DMS79 treated with DMSO at 0.1 percent for 48 hours (cell line): ENCODE measurements around the gene MYO1G.
"Not testable (repeated sequence)": the region's sequence is repeated elsewhere in the genome, so short reads cannot be mapped to it uniquely, and the experiment has no call there.

Experiments
- DNase-seq: peaks from one replicate; lab custom pipeline; 2025; lab: John Stamatoyannopoulos, UW

Gene MYO1G

DNA sequence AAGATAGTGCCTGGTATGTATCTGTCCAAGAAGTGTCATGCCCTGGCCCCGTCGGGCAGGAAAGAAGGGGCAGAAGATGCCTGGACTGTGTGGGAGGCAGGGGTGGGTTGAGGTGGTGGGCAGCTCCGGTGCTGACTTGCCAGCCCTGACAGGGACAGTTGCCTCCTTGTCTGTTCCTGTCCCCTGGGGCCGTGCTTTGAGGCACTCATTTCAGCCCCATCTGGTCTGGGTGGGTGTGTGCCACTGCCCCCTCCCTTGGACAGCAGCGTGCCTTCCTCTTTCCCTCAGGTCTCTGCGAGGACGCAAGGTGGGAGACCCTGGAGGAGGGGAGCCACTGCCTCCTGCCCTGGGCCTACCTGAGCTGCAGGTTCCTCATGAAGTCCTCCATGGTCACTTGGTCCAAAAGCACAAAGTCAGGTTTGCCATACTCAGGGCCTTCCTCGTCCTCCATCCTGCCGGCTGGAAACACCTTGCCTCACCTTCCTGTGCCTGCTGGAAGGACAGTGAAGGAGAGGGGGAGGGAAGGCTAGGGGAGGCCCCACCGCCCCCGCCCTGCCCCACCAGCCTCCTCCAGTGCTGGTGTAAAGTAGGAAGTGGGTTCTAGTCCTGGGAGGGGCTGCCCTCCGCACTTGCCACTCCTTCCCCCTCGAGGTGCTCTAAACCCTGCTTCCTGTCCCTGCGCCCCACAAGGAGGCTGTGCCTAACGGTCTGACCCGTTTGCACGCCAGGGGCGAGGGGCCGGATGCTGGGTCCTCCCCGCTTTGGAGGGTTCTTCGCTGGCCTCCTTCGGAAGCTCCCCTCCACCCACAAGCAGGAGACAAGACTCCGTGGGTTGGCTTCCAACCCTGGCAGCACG, at the start of gene MYO1G:
Gene MYO1G, minus strand, starts transcription at position 505 of the 856 bp plus-strand sequence. Its CDS starts 54 bp downstream, at position 451.
- DNase-seq: no peak

DNA sequence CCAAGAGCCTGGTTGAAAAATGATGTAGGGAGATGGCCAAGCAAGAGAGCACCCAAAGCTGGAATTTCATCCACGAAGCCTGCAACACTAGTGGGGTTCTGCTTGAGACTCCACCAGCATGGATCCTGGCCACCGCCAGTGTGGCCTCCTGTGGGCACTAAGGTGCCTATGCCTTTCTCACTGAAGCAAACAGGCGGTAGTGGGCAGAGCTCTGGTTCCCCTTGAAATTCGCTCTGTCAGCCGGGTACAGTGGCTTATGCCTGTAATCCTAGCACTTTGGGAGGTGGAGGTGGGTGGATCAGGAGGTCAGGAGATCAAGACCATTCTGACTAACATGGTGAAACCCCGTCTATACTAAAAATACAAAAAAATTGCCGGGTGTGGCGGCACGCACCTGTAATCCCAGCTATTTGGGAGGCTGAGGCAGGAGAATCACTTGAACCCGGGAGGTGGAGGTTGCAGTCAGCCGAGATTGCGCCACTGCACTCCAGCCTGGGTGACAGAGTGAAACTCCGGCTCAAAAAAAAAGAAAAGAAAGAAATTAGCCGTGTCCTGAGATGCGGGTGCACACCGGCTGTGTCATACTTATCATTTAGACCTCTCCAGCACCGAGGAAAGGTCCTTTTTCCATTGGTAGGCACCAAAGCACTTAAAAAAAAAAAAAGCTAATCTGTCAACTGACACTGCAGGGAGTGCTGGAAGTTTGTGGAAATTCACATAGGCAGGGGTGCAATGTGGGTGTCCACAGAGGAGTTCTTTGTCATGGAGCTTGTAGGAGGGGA, 49.5 kb upstream of the MYO1G start:
- no peak for DNase-seq

DNA sequence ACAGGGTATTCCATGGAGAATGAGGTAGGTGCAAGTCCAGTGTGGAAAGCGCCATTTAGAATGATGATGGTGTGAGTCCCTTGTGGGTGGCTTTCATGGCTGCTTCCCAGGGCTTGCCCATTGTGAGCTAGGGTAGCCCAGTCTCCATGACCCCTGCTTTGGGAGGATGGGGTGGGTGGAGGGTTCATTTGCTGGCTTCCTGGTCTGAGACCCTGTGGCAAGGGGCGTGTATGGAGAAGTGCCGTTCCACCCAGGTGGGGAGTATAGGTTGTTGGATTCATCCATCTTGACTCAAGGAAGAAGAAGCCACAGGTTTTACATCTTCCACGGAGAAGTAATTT, 48.9 kb upstream of the MYO1G start:
- no peak for DNase-seq

DNA sequence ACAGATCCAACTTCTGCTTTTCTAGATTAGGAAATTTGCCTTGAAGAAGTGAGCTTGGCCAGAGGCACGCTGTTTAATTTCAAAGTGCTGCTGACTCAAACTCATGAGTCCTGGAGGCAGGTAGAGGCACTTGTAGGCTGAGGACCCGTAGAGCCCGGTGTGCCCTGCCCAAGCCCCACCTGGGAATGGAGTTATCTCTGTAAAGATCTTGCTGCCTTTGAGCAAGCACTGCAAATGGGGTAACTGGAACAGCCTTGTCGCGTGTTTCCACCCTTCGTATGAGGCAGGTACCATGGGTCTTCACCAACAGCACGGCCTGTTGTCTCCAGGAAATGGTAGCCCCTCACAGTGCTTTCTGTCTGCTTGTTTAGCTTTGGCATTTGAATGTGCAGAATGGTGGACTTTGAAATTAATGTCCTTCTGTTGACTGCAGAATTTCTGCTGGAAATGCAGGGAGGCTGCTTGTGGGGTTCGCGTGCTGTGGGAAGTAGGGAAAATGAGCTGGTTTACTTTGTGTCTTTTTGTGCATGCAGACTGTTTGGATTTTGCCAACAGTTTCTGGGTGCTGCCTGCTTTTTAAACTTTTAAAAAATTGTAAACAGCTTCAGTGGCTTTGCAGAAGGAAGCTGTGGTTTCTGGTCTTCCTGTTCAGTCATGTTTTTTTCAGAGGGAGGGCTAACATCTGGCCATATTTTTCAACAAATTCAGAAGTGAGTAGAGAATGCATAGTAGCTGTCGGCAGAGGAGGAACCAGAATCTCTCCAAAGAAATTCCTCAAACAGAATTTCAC, 48.4 kb upstream of the MYO1G start:
- DNase-seq: no peak

DNA sequence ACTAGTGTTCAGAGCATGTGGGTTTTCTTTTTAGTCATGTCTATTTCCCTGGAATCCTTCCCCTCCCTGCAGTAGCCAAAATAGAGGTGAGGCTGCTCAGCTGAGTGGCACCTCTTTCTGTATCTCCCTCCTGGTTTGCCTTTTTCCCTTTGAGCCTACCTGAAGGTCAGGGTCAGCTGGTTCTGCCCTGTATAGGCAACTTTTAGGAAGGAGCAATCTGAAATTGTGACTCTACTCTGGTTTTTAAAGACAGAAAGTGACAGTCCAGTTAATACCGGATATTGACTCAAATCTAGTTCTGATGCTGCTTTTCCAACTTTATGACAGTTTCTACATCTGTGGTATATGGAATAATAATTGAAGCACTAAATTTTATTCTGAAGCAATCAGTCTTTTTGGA, 47.2 kb upstream of the MYO1G start:
- no peak for DNase-seq

DNA sequence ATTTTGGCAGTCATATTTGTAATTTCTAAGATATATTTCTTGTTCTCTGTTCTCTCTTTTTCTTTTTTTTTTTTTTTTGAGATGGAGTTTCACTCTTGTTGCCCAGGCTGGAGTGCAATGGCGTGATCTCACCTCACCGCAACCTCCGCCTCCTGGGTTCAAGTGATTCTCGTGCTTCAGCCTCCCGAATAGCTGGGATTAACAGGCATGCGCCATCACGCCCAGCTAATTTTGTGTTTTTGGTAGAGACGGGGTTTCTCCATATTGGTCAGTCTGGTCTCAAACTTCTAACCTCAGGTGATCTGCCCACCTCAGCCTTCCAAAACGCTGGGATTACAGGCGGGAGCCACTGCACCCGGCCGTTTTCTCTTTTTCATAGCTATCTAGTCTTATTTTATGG, 46.7 kb upstream of the MYO1G start:
- not testable (repeated sequence) for DNase-seq

GRCh38 chr7:45024126-45024744, 45.4 kb upstream of the MYO1G start:
- no peak for DNase-seq

DNA sequence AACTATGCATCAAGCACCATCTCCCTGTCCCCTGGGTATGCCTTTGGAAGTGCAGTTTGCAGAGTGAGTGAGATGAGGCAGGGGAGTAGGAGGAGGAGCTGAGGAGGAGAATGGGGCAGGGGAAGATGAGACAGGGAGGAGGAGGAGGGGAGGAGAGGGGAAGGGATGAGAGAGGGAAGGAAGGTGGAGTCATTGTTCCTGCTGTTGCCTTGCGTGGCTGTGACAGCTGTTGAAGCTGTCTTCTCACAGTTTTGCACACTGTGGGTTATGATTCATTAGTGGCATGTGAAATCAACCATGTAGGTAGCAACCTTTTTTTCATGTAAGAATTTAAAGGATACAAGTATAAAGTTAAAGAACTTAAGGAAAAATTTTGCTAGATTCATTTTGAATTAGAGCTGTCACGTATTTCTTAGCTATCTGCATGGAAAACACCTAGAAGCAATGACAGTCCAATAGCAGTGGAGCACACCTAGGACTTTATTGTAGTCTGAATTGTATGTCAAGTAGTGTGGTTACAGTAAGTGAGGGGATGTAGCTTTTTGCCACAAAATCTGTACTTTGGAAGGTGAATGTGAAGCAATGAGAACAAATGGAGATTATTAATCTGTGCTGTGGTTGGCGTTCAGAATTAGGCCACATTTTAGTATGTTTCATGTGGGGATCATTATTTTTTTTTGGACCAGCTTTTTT, 42.9 kb upstream of the MYO1G start:
- no peak for DNase-seq

DNA sequence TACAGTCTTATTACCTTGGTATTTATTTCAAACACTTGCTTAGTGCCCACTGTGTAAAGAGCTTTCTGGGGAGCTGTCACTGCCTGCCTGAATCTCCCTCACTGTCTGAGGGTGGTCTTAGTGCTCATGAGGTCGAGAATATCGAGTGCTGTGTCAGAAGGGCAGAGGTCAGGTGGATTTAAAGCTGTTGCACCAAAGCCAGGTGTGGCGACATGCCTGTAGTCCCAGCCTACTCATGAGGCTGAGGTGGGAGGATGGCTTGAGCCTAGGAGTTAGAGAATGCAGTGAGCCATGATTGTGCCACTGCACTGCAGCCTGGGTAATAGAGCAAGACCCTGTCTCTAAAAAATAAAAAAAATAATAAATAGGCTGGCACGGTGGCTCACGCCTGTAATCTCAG, 42.1 kb upstream of the MYO1G start:
- DNase-seq: no peak

GRCh38 chr7:45017253-45017652, 38.4 kb upstream of the MYO1G start:
- no peak for DNase-seq

GRCh38 chr7:45015313-45015712, 36.5 kb upstream of the MYO1G start:
- DNase-seq: no peak

DNA sequence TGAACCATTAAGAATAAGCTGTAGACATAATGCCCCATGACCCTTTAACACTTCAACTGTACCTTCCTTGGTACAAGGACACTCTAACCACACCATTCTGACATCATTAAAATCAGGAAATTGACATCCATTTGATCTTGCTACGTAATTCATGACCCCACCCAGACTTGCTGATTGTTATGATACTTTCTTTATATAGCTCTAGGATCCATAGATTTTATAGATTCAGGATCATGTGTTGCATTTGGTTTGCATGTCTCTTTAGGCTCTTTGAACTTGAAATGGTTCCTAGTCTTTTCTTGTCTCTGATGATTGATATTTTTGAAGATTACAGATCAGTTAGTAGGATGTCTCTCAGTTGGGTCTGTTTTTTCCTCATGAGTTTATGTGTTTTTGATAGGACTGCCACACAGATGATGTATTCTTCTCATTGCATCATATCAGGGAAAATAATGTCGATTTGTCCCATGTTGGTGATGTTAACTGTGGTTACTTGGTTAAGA, 34.7 kb upstream of the MYO1G start:
- no peak for DNase-seq

- DNase-seq: no peak
These were observed 28.9 kb upstream of the MYO1G start for GRCh38 chr7:45007571-45008328.

DNA sequence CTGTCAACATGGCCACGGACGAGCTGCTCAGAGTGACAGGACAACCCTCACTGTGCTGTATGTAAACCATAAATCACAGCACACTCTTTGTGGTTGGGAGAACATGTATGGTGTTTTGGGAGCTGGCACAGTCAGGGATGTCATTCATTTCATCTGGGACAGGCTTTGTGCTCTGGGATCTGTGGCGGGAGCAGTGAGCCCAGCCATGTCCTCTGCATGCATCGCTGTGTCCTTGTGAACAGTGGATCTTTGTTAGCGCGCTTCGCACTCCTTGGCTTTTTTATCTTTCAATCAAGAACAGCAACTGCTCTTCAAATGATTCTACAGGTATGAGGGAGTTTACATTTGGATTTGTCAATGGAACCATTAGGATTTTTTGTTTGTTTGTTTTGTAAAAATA, 28.3 kb upstream of the MYO1G start:
- no peak for DNase-seq

GRCh38 chr7:45003789-45004188, 25.0 kb upstream of the MYO1G start:
- no peak for DNase-seq

- DNase-seq: no peak
These were observed 23.0 kb upstream of the MYO1G start for GRCh38 chr7:45001826-45002225.

- peak; percentile 75 for DNase-seq
These were observed 22.4 kb upstream of the MYO1G start for GRCh38 chr7:45001138-45001694.

DNA sequence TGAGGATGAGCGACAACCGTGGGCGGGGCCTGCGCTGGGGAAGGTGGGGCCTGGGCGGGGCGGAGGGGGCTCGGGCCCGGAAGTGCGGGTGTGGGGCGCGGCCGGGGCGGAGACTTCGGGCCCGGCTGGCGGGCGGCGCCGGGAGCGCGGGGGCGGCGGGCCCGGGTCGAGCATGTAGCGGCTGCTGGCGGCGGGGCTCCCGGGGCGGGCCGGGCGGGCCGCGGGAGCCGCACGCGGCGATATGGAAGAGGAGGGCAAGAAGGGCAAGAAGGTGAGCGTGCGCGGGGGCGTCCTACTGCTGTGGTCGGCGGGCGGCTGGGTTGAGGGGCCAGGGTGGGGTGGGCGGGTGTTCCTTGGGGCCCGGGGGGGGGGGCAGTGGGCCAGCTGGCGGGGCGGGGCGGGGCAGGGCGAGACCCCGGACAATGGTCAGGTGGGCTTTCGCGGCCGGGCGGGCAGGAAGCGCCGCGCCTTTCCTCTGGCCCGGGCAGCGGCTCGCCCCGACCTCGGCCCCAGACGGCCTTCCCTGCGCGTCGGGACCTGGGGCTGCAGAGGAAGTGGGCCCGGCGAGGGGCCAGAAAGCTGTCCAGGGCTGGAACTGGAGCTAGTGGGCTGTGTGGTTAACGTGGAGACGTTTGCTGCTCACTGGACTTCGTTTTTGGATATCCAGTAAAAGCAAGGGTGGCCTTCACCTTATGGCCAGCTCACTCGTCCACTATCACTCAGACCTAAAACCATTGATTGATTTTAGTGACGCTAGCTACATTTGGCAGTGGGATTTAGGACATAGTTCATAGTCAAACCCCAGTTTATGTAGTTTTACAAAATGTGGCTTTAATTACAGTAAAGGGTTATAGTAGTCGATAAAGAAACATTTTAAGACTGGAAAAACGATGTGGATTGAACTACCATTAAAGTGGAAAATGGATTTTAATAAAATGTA, 21.5 kb upstream of the MYO1G start, which contains the start of gene CCM2:
Gene CCM2, plus strand, starts transcription at position 109 of the 940 bp plus-strand sequence. Its CDS starts 133 bp downstream, at position 242.
- DNase-seq: peak; percentile 56
